HG03342 (cell line): ENCODE results near the gene CNTN4.

Experiments
- ATAC-seq: cut with Tn5 transposase; IDR thresholded peaks from one replicate; pipeline ENCODE4 v1.9.1; 2021; ENCODE audit warnings: mild to moderate bottlenecking, moderate library complexity; ENCODE audit not compliant: unreplicated experiment

CNTN4 gene

DNA sequence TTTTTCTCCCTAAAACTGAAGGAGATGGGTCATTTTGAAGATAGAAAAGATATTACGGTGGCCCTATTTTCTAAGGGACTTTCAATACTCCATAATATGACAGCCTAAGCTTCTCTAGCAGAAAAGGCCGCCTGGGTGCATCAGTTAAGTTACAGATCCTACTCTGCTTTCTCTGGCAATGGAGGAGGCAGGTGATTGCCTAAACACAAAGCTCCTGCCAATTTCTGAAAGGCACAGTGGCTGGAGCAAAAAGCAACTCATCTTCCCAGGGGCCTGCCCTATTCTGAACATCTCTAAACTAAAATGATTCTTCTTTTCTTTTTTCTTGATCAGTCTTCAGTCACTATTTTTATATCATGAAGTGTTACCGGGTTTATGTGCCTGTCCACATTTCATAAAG lies 276.7 kb downstream of the CNTN4 start:
- no peak for ATAC-seq

DNA sequence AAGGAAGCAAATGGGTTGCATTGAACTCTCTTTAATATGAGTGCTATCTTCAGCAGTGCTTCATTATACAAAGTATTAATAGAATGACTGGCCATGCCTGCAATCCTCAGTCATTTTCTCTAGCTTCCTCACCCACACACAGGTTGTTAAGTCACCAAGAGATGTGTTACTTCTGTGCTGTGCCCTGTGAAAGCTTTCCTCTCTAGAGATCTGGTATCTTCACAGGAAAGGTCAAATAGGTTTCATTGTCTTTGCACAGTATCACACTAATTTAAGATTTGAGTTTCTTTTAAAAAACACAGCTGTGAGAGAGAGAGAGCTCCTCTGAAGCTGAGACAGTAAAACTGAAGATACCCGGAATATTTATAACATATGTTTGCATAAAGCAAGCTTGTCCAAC lies 278.6 kb downstream of the CNTN4 start:
- no peak for ATAC-seq

DNA sequence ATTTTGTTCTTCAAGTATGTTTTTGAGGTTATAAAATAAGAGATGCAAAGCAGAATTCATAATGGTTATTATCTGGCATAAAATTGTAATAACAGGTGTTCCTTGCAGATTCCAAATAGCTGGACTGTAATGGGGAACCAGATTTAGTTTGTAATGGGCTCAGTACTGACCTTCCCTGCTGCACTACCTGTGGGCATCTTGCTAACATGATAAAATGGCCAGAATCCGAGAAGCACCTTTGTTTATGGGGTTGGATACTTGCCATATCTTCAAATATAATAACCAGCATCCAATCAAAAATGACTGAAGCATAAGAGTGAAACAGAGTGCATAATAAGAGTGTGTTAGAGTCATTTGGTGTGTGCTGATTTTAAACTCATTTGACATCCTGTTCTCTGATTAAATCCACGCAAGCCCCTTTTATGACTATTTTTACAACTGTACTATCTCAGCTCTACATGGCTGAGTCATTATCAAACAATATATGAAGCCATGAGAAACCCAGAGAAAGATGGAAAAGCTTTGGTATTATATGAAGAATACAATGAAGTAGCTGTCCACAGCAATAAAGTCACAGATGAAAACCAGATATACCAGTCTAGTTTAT lies 292.4 kb downstream of the CNTN4 start:
- ATAC-seq, result no peak

DNA sequence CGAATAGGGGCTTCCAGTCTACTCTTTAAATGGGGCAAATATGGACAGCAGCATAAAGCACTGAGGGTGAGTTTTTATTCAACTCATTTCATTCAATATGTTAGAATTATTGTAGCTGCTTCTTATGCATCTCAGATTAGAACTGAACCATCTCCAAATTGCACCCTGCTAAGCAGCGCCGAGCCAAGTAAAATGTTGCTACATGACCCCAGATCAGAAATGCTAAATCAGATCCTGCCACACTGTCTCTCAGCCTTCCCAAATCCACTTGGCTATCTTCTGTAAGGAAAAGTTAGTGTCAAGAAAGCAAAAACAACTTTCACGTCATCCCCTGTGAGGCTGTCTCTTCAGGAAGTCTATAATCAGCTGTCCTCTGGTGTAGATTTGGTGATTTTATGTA lies 293.2 kb downstream of the CNTN4 start:
- no peak for ATAC-seq

DNA sequence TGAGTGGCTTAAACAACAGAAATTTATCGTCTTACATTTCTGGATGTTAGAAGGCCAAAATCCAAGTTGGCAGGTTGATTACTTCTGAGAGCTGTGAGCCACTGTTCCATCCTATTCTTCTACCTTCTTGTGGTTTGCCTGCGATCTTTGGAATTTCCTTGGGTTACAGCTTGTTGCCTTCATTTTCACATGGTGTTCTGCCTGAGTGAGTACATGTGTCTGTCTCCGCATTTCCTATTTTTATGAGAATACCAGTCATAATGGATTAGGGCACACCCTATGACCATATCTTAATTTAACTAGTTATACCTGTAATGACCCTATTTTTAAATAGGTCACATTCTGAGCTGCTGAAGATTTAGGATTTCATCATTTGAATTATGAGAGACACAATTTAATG lies 294.3 kb downstream of the CNTN4 start:
- no peak for ATAC-seq

DNA sequence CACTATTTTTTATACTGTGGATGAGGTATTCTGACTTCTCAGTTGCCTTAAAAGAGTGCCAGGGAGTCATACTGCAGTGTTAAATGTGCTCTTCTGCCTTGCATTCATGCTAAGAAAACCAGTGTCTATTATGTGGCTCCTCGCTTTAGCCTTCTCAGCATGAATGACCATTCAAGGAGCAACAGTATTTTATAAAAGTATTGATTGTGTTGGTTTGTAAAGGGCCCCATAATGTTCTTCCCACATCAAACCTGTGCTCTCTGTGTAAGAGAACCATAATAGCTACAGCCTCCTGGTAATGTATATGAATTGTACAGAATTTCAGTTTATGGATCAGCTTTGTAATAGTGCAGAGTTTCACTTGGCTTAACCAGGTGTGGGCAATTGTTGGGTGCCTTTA lies 316.4 kb downstream of the CNTN4 start:
- ATAC-seq, result no peak

DNA sequence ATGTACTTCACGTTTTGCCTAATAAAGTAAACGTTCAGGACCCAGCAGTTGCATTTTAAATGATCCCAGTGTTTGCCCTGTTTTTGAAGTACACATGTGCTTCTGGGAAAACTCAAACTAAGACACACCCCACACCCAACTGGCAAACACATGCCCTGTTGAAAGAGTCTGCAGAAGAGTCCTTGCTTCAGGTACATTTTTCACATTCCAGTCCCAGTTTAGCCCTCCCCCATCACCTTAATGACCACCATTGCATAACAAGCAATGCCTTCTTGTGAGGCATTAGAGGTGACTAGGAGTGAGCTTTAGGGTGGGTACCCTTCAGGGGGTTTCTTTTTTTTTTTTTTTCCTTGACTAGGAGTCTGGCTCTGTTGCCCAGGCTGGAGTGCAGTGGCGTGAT lies 322.3 kb downstream of the CNTN4 start:
- ATAC-seq, result no peak

DNA sequence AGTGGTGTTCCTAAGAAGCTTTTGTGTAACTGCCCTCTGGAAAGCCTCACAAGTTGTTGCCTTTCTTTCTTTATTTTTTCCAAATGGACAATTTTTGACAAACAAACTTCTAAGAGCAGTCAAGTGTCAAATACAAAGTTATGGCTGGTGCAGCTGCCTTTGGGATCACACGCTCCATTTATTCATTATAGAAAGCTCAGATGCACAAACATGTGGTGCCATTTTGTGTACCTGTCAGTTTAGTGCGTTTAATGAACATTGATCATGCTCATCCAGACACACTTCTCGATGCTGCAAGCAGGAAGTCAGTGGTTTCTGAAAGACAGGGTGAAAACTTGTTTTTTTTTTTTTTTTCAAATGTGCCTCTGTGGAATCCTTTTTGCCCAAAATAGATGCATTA lies 324.5 kb downstream of the CNTN4 start:
- no peak for ATAC-seq

DNA sequence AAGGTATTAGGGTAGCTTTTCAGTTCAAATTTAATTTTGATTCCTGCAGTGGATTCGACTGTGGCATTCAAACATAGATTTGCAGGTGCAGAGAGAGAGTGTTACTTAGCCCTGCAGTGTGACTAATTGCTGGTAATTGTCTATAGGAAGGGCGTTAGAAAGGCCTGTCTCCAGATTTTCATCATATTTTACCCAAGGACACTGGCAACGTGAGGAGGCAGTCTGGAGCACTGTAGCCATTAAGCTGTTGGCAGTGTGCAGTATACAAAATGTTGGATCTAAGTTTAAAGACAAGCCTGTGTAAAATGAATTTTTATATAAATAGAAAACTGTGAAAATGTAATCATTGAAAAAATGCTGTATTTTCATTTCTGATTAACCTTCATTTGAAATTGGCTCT lies 342.9 kb downstream of the CNTN4 start:
- ATAC-seq, result no peak

DNA sequence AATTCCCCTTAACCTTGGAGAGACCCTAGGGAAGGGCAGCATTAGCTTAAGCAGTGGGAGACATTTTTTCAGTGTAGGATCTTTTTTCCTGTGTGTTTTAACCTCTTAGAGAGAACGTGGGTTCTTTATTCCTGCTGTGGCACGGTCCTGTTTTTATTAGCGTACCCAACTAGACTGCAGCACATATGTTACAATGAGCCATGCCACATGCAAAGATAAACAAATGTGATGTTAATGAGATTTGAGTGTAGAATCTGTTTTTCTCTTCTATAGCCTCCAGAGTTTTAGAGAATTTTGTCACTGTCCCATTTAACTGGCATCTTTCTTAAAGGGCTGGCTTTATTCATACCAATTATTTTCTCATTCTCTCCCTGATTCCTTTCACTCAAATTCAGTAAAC lies 347.5 kb downstream of the CNTN4 start:
- ATAC-seq, result no peak

DNA sequence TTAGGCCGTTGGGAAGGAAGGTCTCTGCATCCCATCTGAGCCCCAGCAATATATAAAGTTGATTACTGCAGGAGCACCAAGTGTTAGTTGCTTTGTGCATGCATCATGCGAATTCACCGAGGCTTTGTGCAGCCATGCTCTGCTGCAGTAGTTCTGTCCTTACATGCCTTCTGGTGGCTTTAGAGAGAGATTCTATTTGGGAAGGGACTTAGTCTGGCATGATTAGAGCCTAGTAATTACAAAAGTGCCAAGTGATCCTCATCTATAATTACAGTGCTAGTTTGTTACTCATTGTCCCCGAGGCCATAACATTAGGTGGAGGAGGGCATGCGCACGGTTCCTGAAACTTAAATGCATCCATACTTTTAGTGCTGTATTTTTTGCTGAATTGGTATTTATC lies 353.6 kb downstream of the CNTN4 start:
- ATAC-seq, result no peak

DNA sequence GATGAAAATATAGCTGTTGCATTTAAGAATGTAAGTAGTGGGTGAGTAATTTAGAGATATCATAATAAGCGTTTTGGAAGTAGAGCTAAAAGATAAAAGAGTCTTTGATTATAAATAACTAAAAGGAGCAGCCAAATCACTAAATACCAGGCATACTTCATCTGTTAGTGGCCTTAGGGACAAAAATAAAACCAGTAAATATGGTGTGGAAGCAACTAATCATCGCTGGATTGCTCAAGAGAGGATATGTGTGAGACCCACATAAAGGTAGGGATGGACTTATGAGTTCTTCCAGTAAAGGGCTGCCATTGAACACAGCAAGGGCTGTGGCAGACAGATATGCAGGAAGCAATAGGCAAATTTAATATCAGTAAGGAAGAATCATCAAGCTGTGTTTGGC lies 356.2 kb downstream of the CNTN4 start:
- no peak for ATAC-seq

DNA sequence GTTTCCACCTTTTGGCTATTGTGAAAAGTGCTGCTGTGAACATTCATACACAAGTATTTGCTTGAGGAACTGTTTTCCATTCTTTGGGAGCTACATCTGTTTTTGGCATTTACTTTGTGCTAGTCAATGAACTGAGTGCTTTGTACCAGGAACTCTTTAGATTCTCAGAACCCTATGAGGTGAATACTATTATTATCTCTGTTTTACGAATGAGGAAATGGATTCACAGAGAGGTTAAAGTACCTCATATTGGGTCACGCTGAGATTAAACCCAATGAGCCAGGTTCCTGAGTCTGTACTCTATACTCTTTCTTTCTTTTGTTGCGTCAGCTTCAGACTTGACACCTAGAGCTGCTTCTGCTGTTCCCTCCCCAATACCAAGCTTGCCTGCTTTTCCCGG lies 358.1 kb downstream of the CNTN4 start:
- ATAC-seq, result no peak

DNA sequence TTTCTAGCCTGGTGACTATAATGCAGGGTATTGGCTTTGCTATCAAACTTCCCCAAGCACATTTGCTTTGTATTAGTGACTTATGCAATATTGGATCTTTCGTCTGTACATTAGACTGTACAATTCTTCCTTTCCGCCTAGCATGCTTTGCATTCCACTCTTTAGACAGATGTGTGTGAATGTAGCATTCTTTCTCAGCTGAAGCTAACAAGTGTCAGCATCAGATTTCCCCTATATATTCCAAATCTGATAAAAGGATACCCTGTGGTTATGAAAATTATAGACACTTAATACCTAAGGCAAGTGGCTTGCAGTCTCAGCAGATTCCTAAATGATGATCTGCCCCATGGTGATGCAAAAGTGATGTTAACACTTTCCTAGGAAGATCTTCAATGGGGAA lies 360.1 kb downstream of the CNTN4 start:
- ATAC-seq, result no peak

DNA sequence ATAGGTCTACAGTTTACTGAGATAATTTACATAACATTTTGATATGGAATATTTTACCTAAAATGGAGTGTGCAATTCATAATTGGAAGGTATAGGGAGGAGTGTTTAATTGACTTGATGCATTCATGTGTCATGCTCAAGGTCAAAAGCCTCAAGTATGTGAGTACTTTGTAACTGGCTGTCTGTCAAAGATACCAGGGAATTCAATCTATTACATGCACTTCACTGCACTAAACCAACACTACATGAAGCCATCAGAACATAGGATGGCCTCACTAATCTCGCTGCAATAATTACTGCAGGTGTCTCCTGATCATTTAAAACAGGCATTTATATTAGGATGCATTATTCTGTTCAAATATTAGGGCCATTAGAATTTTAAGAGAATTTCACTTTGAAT lies 367.2 kb downstream of the CNTN4 start:
- ATAC-seq, result no peak

DNA sequence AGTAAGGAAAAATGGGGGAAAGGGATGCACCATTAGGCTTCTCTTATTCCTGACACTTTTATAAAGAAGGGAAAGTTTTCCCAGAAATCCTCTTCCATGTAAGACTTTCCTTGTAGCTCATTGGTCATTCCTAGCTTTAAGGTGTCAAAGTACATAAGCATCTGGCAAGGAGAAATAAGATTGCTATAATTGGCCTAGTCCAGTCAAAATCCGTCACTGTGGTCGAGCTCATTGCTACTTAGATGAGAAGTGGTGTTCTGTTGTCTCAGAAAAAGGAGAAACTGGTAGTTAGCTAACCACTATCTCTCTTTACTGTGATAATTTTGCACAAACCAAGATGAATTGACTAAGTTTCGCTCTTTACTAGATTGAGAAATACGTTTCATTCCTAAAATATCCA lies 370.1 kb downstream of the CNTN4 start:
- ATAC-seq, result no peak

DNA sequence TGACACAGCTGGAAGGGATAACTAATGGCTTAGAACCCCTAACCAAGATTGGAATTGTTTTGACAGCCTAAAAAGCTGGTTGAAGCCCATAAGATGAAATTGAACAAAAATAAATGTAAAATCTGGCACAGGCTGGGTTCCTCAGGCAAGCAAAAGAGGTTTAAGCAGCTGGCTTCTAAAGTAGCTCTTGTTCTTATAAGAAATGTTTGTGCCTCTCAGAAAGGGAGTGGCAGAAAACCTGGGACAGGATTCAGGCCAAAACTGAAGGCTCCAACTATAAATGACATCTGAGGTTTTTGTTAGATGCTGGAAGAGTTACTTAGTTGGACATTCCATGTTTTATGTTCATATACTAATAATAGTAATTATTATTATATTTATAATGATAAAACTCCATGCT lies 378.3 kb downstream of the CNTN4 start:
- ATAC-seq, result no peak

DNA sequence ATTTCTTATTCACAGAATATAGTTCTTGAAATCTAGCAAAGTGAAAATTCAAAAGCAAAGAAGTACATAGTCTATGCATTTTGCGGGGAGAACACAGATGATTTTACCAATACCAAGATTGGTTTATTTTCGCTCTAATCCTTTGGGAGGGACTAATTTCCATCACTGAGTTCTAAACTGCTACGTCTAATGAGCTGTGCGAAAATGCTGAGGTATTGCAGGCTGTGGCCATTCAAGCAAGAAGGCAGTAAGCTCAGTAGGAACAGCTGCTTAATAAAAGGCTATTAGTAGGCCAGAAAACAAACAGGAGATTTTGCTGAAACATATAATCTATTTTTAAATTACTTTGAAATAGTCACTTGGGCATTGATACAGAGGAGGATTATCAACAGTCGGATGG lies 379.0 kb downstream of the CNTN4 start:
- ATAC-seq, result no peak

DNA sequence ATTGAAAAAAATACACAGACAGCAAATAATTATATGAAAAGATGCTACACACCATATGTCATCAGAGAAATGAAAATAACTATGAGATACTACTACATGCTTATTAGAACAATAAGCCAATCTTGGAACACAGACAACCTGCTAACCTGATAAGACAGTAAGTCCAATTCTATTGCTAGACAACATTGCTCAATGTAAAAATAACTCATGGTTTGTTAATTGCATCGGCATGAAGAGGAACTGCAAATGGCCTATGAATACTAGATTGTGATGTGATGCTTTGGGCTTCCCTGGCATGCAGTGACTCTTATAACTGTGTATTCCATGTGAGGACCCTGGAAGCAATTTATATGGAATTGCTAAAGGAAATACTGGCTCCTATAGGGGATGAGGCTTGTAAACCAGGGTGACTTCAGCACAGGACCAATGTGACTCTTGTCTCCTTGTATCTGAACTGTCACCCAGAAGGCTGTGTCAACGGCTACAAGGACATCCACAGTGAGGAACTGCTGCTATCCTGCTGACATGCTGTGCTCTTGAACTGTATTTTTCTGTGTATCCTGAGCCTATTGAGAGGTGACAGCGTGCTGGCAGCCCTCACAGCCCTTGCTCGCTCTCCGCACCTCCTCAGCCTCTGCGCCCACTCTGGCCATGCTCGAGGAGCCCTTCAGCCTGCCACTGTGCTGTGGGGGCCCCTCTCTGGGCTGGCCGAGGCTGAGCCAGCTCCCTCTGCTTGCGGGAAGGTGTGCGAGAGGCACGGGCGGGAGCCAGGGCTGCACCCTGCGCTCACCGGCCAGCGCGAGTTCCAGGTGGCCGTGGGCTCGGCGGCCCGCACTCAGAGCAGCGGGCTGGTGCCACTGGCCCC lies 385.7 kb downstream of the CNTN4 start:
- no peak for ATAC-seq

DNA sequence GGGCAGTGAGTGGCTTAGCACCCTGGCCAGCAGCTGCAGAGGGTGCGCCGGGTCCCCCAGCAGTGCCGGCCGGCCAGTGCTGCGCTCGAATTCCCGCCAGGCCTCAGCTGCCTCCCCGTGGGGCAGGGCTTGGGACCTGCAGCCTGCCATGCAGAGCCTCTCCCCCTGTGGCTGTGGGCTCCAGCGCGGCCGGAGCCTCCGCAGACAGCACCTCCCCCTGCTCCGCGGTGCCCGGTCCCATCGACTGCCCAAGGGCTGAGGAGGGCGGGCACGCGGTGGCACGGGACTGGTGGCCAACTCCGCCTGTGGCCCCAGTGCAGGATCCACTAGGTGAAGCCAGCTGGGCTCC lies 386.3 kb downstream of the CNTN4 start:
- no peak for ATAC-seq

DNA sequence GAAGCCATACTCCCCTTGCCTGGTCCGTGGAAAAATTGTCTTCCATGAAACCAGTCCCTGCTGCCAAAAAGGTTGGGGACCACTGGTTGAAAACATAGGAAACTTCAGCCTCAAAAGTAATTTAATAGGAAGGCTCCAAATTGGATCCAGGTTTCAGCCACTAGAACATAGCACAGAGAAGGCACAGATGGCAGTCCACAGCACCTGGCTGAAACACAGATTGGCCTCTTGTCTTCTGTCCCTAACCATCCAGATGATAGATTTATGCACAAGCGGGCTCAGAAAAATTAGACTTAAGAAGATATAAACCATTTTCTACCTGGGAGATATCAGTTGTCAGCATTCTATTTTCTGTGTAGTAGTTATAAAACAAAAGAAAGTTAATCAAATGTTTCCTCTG lies 397.1 kb downstream of the CNTN4 start:
- no peak for ATAC-seq

DNA sequence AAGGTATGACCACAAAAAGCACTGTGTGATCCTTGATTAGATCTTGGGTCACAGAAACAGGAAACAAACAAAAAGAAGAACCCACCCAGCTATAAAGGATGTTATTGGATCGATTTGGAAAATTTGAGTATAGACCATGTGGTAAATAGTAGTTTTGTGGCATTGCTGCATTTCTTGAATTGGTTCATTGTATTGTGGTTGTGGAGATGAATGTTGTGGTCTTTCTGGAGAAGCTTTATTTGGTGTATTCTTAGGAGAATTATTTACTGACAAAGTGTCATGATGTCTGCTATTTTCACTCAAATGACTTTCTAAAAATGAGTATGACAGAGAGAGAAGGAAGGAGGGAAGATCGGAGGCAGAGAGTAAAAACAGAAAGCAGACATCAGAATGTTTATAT lies 406.2 kb downstream of the CNTN4 start:
- ATAC-seq, result no peak

DNA sequence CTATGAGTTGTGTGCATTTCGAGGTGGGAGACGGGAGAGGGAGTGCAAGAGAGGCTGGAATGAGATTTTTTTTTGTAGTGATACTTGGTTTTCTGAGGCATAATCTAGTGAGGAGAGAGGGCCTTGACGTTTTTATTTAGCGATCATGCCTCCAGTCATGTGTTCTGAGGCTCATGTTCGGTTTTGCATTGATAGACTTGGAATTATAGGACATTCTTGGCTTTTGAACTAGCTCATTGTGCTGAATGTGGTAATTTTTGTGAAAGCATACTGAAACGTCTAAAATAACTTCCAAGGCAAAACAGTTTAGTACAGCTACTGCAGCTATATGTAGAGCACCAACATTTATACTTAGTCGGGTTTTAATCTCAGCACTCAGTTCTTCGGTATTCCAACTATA lies 408.1 kb downstream of the CNTN4 start:
- ATAC-seq, result no peak
